GM12865 (cell line): ENCODE measurements around the gene NRAS.

Experiments used
- DNase-seq: peaks from one replicate; pipeline ENCODE4 v3.0.0; 2010; ENCODE audit warnings: low read depth
- H3K4me3 ChIP-seq: 2 replicates; pipeline ENCODE4 v1.5.1; 2011; ENCODE audit warnings: mild to moderate bottlenecking, low read depth, low read length, control low read depth
- CTCF ChIP-seq: IDR thresholded peaks from 2 replicates; pipeline ENCODE4 v1.5.1; 2011; ENCODE audit warnings: low read length, control low read depth, low read depth, inconsistent platforms; ENCODE audit not compliant: insufficient read depth; ENCODE audit errors: missing control alignments

NRAS gene

GRCh38 chr1:114718661-114719423 is 2.3 kb upstream of the NRAS start:
- no peak for DNase-seq
- TF ChIP-seq CTCF = no peak
- no peak overlapping the region for H3K4me3 ChIP-seq

GRCh38 chr1:114715952-114716303 is 643 bp downstream of the NRAS start:
- no peak for DNase-seq
- TF ChIP-seq CTCF = no peak

GRCh38 chr1:114712977-114713376 is 3.6 kb downstream of the NRAS start:
- no peak for TF ChIP-seq CTCF
- no peak overlapping the region for H3K4me3 ChIP-seq
- no peak for DNase-seq

More at GRCh38 chr1:114715952-114716303, 643 bp downstream of the NRAS start:
- H3K4me3 ChIP-seq = peak overlapping the region; percentile 100

GRCh38 chr1:114710360-114710759 is 6.2 kb downstream of the NRAS start:
- no peak for DNase-seq
- no peak overlapping the region for H3K4me3 ChIP-seq
- no peak for TF ChIP-seq CTCF

DNA sequence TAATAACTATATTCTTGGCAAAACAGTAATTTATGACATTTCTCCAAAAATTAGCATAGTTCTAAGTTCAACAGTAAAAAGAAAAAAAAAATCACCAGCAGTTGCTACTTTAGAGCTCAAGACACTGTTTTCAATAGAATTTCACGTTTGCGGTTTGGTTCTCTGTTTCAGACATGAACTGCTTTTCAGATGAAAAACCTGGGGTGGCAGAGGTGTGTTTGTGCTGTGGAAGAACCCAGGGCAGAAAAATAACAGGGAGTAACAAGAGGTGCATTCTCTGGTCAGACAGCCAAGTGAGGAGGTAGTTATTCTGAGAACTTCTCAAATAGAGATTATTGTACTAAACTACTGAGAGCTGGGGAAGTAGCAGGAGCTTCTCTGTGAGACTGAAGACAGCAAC is 9.0 kb downstream of the NRAS start:
- no peak for DNase-seq
- TF ChIP-seq CTCF = no peak
- H3K4me3 ChIP-seq = no peak overlapping the region

DNA sequence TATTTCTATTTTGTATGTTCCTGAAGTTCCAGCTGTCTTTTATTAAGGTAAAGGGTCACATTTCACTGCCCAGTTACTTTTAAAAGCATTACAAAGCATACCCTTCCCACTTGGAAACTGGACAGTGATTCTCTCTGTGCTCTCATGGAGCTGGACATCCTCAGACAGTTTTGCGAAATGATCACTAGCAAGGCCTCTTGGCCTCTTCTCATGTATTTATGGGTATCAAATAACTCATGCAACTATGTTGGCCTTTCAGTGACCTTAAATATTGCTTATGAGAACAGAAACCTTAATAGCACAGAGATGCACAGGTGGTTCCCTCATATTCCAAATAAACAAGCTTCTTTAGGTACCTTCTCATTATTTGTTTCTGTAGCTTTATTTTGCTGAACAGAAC is 13.3 kb downstream of the NRAS start:
- peak; percentile 58 for DNase-seq
- no peak for TF ChIP-seq CTCF
- H3K4me3 ChIP-seq = no peak overlapping the region

DNA sequence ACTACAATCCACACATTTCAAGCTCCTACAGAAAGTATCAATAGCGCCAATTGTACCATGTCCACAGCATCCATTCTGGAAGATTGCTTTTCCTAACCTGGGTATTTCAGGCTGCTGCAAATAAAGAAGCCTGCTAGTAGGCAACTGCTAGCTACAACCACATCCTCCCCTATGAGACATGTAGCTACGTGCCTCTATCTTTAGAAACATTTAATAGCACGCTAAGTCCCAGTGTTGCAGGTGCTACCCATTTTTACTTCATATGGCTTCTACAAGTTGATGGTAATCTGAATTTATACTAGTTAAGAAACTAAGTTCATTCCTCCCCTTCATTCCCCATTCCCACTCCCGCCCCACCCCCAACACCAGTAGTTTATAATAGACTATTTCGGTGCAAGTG is 13.8 kb downstream of the NRAS start:
- no peak for TF ChIP-seq CTCF
- DNase-seq = peak; percentile 59
- H3K4me3 ChIP-seq = no peak overlapping the region
